ENCODE measurements around the gene IKZF3.
"Not testable (repeated sequence)": the region's sequence is repeated elsewhere in the genome, so short reads cannot be mapped to it uniquely, and the experiment has no call there.

DNA sequence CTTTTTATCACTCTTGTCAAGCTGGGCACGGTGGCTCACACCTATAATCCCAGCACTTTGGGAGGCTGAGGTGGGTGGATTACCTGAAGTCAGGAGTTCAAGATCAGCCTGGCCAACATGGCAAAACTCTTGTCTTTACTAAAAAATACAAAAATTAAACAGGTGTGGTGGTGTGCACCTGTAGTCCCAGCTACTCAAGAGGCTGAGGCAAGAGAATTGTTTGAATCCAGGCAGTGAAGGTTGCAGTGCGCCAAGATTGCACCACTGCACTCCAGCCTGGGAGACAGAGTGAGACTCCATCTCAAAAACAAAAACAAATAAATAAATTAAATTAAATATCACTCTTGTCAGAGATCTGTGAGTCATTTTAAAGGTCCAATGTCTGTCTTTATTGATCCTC, 37.9 kb upstream of the IKZF3 start:
- TF ChIP-seq, protein P1, sequence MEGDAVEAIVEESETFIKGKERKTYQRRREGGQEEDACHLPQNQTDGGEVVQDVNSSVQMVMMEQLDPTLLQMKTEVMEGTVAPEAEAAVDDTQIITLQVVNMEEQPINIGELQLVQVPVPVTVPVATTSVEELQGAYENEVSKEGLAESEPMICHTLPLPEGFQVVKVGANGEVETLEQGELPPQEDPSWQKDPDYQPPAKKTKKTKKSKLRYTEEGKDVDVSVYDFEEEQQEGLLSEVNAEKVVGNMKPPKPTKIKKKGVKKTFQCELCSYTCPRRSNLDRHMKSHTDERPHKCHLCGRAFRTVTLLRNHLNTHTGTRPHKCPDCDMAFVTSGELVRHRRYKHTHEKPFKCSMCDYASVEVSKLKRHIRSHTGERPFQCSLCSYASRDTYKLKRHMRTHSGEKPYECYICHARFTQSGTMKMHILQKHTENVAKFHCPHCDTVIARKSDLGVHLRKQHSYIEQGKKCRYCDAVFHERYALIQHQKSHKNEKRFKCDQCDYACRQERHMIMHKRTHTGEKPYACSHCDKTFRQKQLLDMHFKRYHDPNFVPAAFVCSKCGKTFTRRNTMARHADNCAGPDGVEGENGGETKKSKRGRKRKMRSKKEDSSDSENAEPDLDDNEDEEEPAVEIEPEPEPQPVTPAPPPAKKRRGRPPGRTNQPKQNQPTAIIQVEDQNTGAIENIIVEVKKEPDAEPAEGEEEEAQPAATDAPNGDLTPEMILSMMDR (conservative IDR thresholded peaks at IDR 0.05): not testable (repeated sequence)
- TF ChIP-seq ZFX (IDR thresholded peaks at IDR 0.05): not testable (repeated sequence)

All from C4-2B (cell line).